ENCODE data around the gene VPS41. TPM values are rescaled to one million over a fixed set of nuclear protein-coding genes. Genes with fewer than 3 reads are reported as not detected.

VPS41 gene
- total RNA-seq, 2 donors from 2014 or later, result 39.1 to 52.5 TPM

DNA sequence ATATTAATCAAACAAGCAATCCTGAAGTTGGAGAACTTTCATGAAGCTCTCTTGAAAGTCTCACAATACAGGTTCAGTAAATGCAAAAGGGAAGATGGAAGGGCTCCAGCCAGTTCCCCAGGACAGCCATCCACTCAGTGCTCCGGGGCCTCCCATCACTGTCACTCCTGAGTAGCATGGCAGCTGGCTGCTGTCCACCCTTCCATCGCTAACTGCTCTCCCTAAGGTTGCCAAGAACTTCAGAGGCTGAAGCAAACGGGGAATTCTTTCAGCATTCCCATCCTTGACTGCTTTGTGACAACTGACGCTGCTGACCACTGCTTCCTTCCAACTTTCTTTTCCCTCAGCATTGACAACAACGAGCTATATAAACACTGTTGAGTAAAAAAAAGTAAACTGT, 69.1 kb downstream of the VPS41 start:
- Histone ChIP-seq H3K36me3 (no peaks in the 10 kb centered on the region), H3K4me1 (ENCODE audit: control insufficient read depth in 1 of 2, low read depth in 2 of 2) (peaks cover 0 to 2% of the 10 kb centered on the region in 2 donors), H3K27me3 (replicated peaks; ENCODE audit: insufficient read depth) (no peaks in the 10 kb centered on the region), H3K27ac (no peak overlapping the region), H3K4me3 (no peak overlapping the region), H3K9me3 (no peaks in the 10 kb centered on the region)
- ATAC-seq (ENCODE audit: insufficient number of reproducible peaks, low FRiP score, low read depth) (no peak), DNase-seq (ENCODE audit: low spot score) (no peak)
- TF ChIP-seq, protein P1, sequence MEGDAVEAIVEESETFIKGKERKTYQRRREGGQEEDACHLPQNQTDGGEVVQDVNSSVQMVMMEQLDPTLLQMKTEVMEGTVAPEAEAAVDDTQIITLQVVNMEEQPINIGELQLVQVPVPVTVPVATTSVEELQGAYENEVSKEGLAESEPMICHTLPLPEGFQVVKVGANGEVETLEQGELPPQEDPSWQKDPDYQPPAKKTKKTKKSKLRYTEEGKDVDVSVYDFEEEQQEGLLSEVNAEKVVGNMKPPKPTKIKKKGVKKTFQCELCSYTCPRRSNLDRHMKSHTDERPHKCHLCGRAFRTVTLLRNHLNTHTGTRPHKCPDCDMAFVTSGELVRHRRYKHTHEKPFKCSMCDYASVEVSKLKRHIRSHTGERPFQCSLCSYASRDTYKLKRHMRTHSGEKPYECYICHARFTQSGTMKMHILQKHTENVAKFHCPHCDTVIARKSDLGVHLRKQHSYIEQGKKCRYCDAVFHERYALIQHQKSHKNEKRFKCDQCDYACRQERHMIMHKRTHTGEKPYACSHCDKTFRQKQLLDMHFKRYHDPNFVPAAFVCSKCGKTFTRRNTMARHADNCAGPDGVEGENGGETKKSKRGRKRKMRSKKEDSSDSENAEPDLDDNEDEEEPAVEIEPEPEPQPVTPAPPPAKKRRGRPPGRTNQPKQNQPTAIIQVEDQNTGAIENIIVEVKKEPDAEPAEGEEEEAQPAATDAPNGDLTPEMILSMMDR (IDR thresholded peaks at IDR 0.05), result no peak

DNA sequence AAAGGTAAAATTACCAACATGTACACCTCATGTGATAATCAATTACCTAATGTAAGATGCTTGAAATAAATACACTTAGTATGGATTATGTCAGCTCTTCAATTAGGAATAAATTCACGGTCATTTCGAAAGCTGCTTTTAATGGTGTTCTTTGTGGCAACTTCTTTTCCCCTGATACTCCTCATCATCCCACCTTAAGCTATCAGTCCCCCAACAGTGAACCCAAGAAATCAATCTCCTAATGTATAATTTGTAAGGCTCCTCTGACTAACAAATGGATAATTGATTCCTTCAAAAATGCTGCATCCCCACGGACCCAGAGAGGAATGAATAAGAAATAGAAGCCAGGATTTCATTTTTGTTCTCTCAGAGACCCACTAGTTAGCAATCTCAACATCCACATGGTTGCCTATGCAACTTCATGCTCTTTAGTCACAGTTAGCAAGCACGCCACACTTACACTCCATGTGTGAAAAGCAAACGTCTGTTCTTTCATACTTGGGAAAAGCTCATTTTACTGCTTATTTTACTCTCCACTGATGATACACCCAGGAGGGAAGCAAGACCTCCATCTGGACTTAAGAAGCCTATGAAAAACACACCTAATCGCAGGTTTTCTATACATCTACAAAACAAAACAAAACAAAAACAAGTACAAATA, 70.1 kb downstream of the VPS41 start:
- no peak overlapping the region for H3K4me3 ChIP-seq
- ATAC-seq (ENCODE audit: insufficient number of reproducible peaks, low FRiP score, low read depth), result no peak
- no peaks in the 10 kb centered on the region for H3K27me3 ChIP-seq (replicated peaks; ENCODE audit: insufficient read depth)
- DNase-seq (ENCODE audit: low spot score), result no peak
- H3K9me3 ChIP-seq, result no peaks in the 10 kb centered on the region
- TF ChIP-seq, protein P1 (IDR thresholded peaks at IDR 0.05), result no peak
- no peak overlapping the region for H3K27ac ChIP-seq
- no peaks in the 10 kb centered on the region for H3K36me3 ChIP-seq
- peaks cover 0 to 2% of the 10 kb centered on the region in 2 donors for H3K4me1 ChIP-seq (ENCODE audit: control insufficient read depth in 1 of 2, low read depth in 2 of 2)

DNA sequence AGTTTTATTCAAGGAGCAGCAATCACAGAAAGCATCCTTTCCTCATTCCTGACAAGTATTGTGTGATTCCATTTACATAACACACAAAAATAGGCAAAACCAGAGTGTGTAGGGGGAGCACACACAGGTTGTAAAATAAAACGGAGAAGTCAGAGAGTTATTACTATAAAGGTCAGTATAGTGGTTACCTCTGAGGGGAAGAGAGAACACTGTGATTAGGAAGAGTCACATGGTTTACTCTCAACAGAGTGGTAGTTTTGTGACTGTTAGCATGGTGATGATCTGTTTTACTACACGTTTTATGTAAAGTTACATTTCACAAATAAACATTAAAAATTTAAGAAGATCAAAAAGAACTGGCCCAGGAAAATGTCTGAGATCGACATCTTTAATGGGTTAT, 74.6 kb downstream of the VPS41 start:
- no peak for DNase-seq (ENCODE audit: low spot score)
- Histone ChIP-seq H3K27ac (no peak overlapping the region), H3K27me3 (replicated peaks; ENCODE audit: insufficient read depth) (no peaks in the 10 kb centered on the region), H3K4me1 (ENCODE audit: control insufficient read depth in 1 of 2, low read depth in 2 of 2) (no peaks in the 10 kb centered on the region), H3K9me3 (no peaks in the 10 kb centered on the region), H3K4me3 (no peak overlapping the region), H3K36me3 (no peaks in the 10 kb centered on the region)
- TF ChIP-seq, protein P1 (IDR thresholded peaks at IDR 0.05), result no peak
- no peak for ATAC-seq (ENCODE audit: insufficient number of reproducible peaks, low FRiP score, low read depth)

DNA sequence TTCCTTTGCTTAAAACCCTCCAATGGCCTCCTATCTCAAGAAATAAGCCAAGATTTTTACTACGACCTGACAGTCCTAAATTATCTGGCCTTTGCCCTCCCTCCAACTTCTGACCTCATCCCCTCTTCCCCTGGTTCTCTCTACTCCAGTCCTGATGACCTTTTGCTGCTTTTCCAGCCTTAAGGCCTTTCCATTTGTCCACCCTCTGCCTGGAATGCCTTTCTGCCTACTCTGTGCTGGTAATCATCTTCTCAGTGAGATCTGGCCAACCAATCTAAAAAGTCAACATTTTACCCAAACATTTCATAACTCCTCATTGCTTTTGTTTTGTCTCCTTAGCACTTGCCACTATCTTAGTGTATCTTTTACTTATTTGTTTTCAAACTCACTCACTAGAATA, 75.7 kb downstream of the VPS41 start:
- Histone ChIP-seq H3K36me3 (no peaks in the 10 kb centered on the region), H3K4me3 (no peak overlapping the region), H3K4me1 (ENCODE audit: control insufficient read depth in 1 of 2, low read depth in 2 of 2) (no peaks in the 10 kb centered on the region), H3K27me3 (replicated peaks; ENCODE audit: insufficient read depth) (no peaks in the 10 kb centered on the region), H3K9me3 (no peaks in the 10 kb centered on the region), H3K27ac (no peak overlapping the region)
- DNase-seq (ENCODE audit: low spot score) (no peak), ATAC-seq (ENCODE audit: insufficient number of reproducible peaks, low FRiP score, low read depth) (no peak)
- TF ChIP-seq, protein P1 (IDR thresholded peaks at IDR 0.05), result no peak

DNA sequence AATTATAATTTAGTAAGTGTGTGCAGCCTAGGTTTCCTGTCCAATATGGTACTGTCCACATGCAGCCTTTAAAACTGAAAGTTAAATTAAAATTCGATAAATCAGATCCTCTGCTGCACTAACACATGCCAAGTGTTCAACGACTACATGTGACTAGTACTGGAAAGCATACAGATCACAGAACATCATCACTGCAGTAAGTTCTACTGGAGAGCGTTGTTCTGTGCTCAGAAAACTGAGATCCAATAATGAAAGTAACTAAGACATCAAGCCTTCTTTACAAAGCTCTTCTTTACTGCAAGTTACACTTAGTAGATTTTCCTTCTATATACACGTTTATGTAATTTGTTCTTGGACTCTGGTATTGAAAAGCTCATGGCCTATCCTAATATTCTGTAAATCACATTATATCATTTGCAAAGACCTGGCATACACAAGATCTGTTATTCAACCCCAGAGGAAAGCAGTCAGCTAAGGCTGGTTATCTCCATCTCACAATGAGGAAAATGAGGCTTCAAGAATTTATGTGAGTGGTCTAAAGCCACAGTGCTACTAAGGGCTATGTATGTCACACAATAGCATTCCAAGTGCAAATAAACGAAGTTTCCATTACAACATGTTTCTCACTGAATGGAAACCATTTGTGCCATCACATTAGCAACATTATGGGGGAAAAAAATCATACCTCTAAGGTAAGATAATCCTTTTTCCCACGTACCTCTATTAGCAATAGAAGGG, 77.6 kb downstream of the VPS41 start:
- no peaks in the 10 kb centered on the region for H3K27me3 ChIP-seq (replicated peaks; ENCODE audit: insufficient read depth)
- no peak for DNase-seq (ENCODE audit: low spot score)
- H3K27ac ChIP-seq, result no peak overlapping the region
- H3K4me1 ChIP-seq (ENCODE audit: control insufficient read depth in 1 of 2, low read depth in 2 of 2), result peaks cover 5 to 10% of the 10 kb centered on the region in 2 donors
- H3K9me3 ChIP-seq, result no peaks in the 10 kb centered on the region
- no peak for ATAC-seq (ENCODE audit: insufficient number of reproducible peaks, low FRiP score, low read depth)
- H3K36me3 ChIP-seq, result no peaks in the 10 kb centered on the region
- TF ChIP-seq, protein P1 (IDR thresholded peaks at IDR 0.05), result no peak
- no peak overlapping the region for H3K4me3 ChIP-seq

Measured in thoracic aorta (tissue), 2 donors.